Hepatocyte (in vitro differentiated cells): ENCODE measurements around the gene PIAS4.

Source experiments
- CTCF ChIP-seq: fragments of 200-600 bp; sonication (generic); IDR thresholded peaks from 2 replicates; pipeline ENCODE4 v1.5.1; 2016; ENCODE audit warnings: antibody characterized with exemption, mild to moderate bottlenecking; ENCODE audit not compliant: poor library complexity
- EZH2phosphoT487 ChIP-seq: fragments of 200-600 bp; sonication (generic); IDR thresholded peaks from one replicate; pipeline ENCODE4 v1.6.1; 2018; ENCODE audit warnings: antibody characterized with exemption, mild to moderate bottlenecking, low read depth, moderate library complexity; ENCODE audit not compliant: unreplicated experiment, severe bottlenecking

GRCh38 chr19:4007836-4008539 lies 452 bp downstream of the PIAS4 start:
- TF ChIP-seq CTCF (no peak), EZH2phosphoT487 (no peak)
